HCT116 (cell line): Measurements from ENCODE around the gene STK39. TPM values are rescaled to one million over a fixed set of nuclear protein-coding genes. Genes with fewer than 3 reads are reported as not detected.

ENCODE experiments used
- ATAC-seq: fragments of 200-7000 bp; cut with Tn5 transposase; 2 replicates; pipeline ENCODE4 v1.9.1; 2020; ENCODE audit warnings: mild to moderate bottlenecking, moderate library complexity
- BruUV-seq: library from RNA; stranded (reverse); fragments of 400-500 nt; replicated peaks from 2 replicates; lab custom pipeline; 2021; lab: Mats Ljungman, UMichigan
- CTCF ChIA-PET: fragments of 300-600 bp; sonication (Branson Sonifier 250); formaldehyde crosslinking; loops from one replicate; lab custom pipeline; 2021; ENCODE audit warnings: antibody characterized with exemption; lab: Charles Lee
- POLR2A ChIA-PET: fragments of 300-600, 350-600 bp; sonication (Branson Sonifier 250); formaldehyde crosslinking; loops from one replicate; lab custom pipeline; 2021; ENCODE audit warnings: antibody characterized with exemption; lab: Charles Lee
- RAD21 ChIA-PET, 2 experiments: fragments of 300-600 bp; sonication (Branson Sonifier 250); formaldehyde crosslinking; loops; one replicate each; lab custom pipeline; 2023; ENCODE audit warnings: low total read pairs in 2 of 2; ENCODE audit not compliant: uncharacterized antibody in 2 of 2, unreplicated experiment in 2 of 2, low non-redundant PET in 1 of 2; lab: Charles Lee
- DNase-seq: peaks from one replicate; pipeline ENCODE4 v3.0.0-alpha.2; 2010; ENCODE audit warnings: low read depth, low spot score
- H2AFZ ChIP-seq: fragments of 200-600 bp; shearing (Covaris generic), sonication (generic); 2 replicates; pipeline ENCODE4 v1.6.1; 2017; ENCODE audit warnings: low read depth, mixed run types, mixed read lengths, antibody characterized with exemption, low read length; ENCODE audit not compliant: poor library complexity, severe bottlenecking
- H3K27ac ChIP-seq: 2 replicates; pipeline ENCODE4 v1.5.1; 2012; ENCODE audit warnings: low read depth, low read length
- H3K27me3 ChIP-seq: fragments of 200-600 bp; sonication (generic); 2 replicates; pipeline ENCODE4 v1.6.1; 2016; ENCODE audit warnings: mixed run types, low read length, mixed read lengths; ENCODE audit not compliant: insufficient read depth
- H3K36me3 ChIP-seq, 2 experiments: fragments of 200-500 bp in 1 of 2; fragments of 200-600 bp in 1 of 2; sonication (Bioruptor generic) in 1 of 2; sonication (generic) in 1 of 2; 2 replicates each; pipeline versions ENCODE4 v1.5.1 to v1.6.1; 2014 to 2016; ENCODE audit warnings: low read length in 2 of 2, inconsistent platforms in 1 of 2, mixed read lengths in 1 of 2, mixed run types in 1 of 2; ENCODE audit not compliant: insufficient read depth in 2 of 2, control insufficient read depth in 1 of 2
- H3K4me1 ChIP-seq, 2 experiments: fragments of 200-600 bp in 1 of 2; sonication (generic) in 1 of 2; 2 replicates each; pipeline versions ENCODE4 v1.5.1 to v1.6.1; 2012 to 2017; ENCODE audit warnings: low read length in 2 of 2, inconsistent platforms in 1 of 2, mild to moderate bottlenecking in 1 of 2, mixed read lengths in 1 of 2, mixed run types in 1 of 2, moderate library complexity in 1 of 2; ENCODE audit not compliant: insufficient read depth in 2 of 2, control insufficient read depth in 1 of 2
- H3K4me2 ChIP-seq: fragments of 200-600 bp; sonication (generic); 2 replicates; pipeline ENCODE4 v1.6.1; 2017; ENCODE audit warnings: mixed run types, low read length, mixed read lengths
- H3K4me3 ChIP-seq, 2 experiments: fragments of 200-600 bp in 1 of 2; sonication (generic) in 1 of 2; replicated peaks in 1 of 2; 2 replicates each; pipeline ENCODE4 v1.5.1; 2011 to 2016; ENCODE audit warnings: low read length in 2 of 2, control low read depth in 1 of 2, low read depth in 1 of 2, mild to moderate bottlenecking in 1 of 2, mixed read lengths in 1 of 2, mixed run types in 1 of 2
- H3K79me2 ChIP-seq: fragments of 200-600 bp; sonication (generic); 2 replicates; pipeline ENCODE4 v1.6.1; 2017; ENCODE audit warnings: mild to moderate bottlenecking, mixed run types, low read length, moderate library complexity, mixed read lengths; ENCODE audit not compliant: insufficient read depth
- H3K9ac ChIP-seq: fragments of 200-600 bp; sonication (generic); 2 replicates; pipeline ENCODE4 v1.6.1; 2016; ENCODE audit warnings: low read length, mixed read lengths
- H3K9me2 ChIP-seq: fragments of 200-600 bp; sonication (generic), shearing (Covaris generic); 2 replicates; pipeline ENCODE4 v1.6.1; 2017; ENCODE audit warnings: mixed run types, mild to moderate bottlenecking, moderate library complexity; ENCODE audit not compliant: insufficient read depth
- H3K9me3 ChIP-seq, 2 experiments: fragments of 200-500 bp in 1 of 2; fragments of 200-600 bp in 1 of 2; sonication (Bioruptor generic) in 1 of 2; sonication (generic) in 1 of 2; 2 replicates each; pipeline ENCODE4 v1.6.1; 2014 to 2017; ENCODE audit warnings: low read length in 2 of 2, mixed read lengths in 2 of 2, inconsistent platforms in 1 of 2, low read depth in 1 of 2, mild to moderate bottlenecking in 1 of 2, mixed run types in 1 of 2, moderate library complexity in 1 of 2; ENCODE audit not compliant: control insufficient read depth in 1 of 2, insufficient read depth in 1 of 2
- H4K20me1 ChIP-seq: fragments of 200-600 bp; sonication (generic), shearing (Covaris generic); 2 replicates; pipeline ENCODE4 v1.6.1; 2017; ENCODE audit warnings: mixed run types, mild to moderate bottlenecking, moderate library complexity; ENCODE audit not compliant: insufficient read depth
- CEBPB ChIP-seq: IDR thresholded peaks from 2 replicates; pipeline ENCODE4 v1.6.1; 2012; ENCODE audit warnings: low read depth
- EGR1 ChIP-seq: IDR thresholded peaks from 2 replicates; pipeline ENCODE4 v1.6.1; 2012; ENCODE audit warnings: low read depth
- ELF1 ChIP-seq: IDR thresholded peaks from 2 replicates; pipeline ENCODE4 v1.6.1; 2012; ENCODE audit warnings: low read depth, borderline replicate concordance
- POLR2A ChIP-seq: IDR thresholded peaks from 2 replicates; pipeline ENCODE4 v1.7.0; 2011; ENCODE audit warnings: borderline replicate concordance; ENCODE audit not compliant: insufficient read depth, insufficient read length; ENCODE audit errors: extremely low read depth
- POLR2AphosphoS5 ChIP-seq: IDR thresholded peaks from 2 replicates; pipeline ENCODE4 v1.6.1; 2011; ENCODE audit warnings: mild to moderate bottlenecking, low read depth, low read length, moderate library complexity
- RAD21 ChIP-seq: IDR thresholded peaks from 2 replicates; pipeline ENCODE4 v1.6.1; 2012; ENCODE audit warnings: low read depth, mild to moderate bottlenecking
- SIN3A ChIP-seq: IDR thresholded peaks from 2 replicates; pipeline ENCODE4 v1.6.1; 2012; ENCODE audit warnings: low read depth
- SP1 ChIP-seq: IDR thresholded peaks from 2 replicates; pipeline ENCODE4 v1.6.1; 2012; ENCODE audit warnings: low read depth
- TCF7L2 ChIP-seq: IDR thresholded peaks from 2 replicates; pipeline ENCODE4 v1.7.0; 2011; ENCODE audit warnings: borderline replicate concordance, inconsistent platforms; ENCODE audit not compliant: insufficient read depth, insufficient read length; ENCODE audit errors: extremely low read depth
- ZBTB33 ChIP-seq: IDR thresholded peaks from 2 replicates; pipeline ENCODE4 v1.6.1; 2011; ENCODE audit warnings: mild to moderate bottlenecking, low read length, moderate library complexity; ENCODE audit not compliant: insufficient replicate concordance; ENCODE audit errors: extremely low read depth
- intact Hi-C: fragments of 100-400 bp; cut with micrococcal nuclease; formaldehyde crosslinking; loops from 2 replicates; pipeline ENCODE4 v1.10.0; 2022
- total RNA-seq: library from RNA; stranded (reverse); gene quantifications from one replicate; pipeline ENCODE4 v1.2.1, GENCODE V29; 2021; ENCODE audit not compliant: unreplicated experiment
- TF ChIP-seq, protein P1 (sequence below): IDR thresholded peaks from 2 replicates; pipeline ENCODE4 v1.6.1; 2012; ENCODE audit warnings: low read depth

STK39 gene
- total RNA-seq, 1 experiment from 2014 or later = 118 TPM

DNA sequence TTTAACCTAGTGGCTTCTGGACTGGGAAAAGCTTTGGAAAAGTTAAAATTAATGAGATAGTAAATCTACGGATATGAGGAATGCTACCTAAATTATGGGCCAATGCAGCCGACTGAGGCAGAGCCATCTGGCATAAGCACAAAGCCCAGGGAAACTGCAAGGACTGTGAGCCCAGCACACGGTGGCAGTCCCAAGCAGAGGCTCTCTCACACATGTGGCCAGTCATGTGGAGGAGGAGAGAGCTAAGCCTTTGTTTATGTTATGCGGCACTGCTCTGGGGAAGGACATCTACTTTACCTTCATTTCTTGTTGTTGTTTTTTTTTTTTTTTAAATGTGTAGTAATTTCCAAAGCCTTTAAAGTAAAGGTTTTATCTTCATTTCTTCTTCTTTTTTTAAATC, 267.0 kb downstream of the STK39 start:
- ChIA-PET CTCF (no interaction called here), POLR2A (no interaction called here), RAD21 (no interaction called here)
- Histone ChIP-seq H3K9me2 (no peaks in the 10 kb centered on the region), H3K4me3 (no peak overlapping the region), H4K20me1 (no peaks in the 10 kb centered on the region), H3K4me1 (no peaks in the 10 kb centered on the region), H3K27me3 (no peaks in the 10 kb centered on the region), H2AFZ (no peak overlapping the region), H3K9ac (no peak overlapping the region), H3K9me3 (no peaks in the 10 kb centered on the region), H3K79me2 (no peaks in the 10 kb centered on the region), H3K4me2 (no peak overlapping the region), H3K27ac (no peak overlapping the region), H3K36me3 (peaks cover 0 to 11% of the 10 kb centered on the region in 2 experiments; a peak in 1 of 4 replicates)
- no TSS peak for BruUV-seq
- intact Hi-C loops = no loop called here
- no peak for ATAC-seq
- no peak for DNase-seq
- no peak for TF ChIP-seq ELF1
- no peak for TF ChIP-seq SIN3A
- TF ChIP-seq TCF7L2 = no peak
- TF ChIP-seq POLR2AphosphoS5 = no peak

DNA sequence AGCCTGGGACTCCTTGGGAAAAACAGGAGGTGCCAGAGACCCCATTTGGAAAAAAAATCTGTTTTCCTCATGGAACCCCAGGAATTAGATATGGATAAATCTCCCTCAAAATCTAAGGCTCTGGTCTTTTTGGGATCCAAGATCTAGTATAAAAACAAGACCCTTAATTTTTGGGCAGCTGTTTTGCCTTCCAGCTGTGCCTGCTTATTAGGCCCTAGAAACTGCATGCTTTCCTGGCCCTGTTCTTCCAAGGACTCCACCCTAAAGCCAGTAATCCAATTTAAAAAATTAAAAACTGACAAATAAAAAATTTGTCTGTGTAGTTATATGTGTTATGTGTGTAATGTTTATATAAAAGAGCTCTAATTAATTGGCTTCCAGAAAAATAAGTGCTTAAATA, 274.6 kb downstream of the STK39 start:
- Histone ChIP-seq H3K27me3 (no peaks in the 10 kb centered on the region), H3K9me2 (no peaks in the 10 kb centered on the region), H3K4me3 (no peak overlapping the region), H3K27ac (no peak overlapping the region), H3K4me2 (no peak overlapping the region), H2AFZ (no peak overlapping the region), H4K20me1 (no peaks in the 10 kb centered on the region), H3K9me3 (peaks cover 0 to 5% of the 10 kb centered on the region in 2 experiments; a peak in 1 of 4 replicates), H3K4me1 (no peaks in the 10 kb centered on the region), H3K79me2 (no peaks in the 10 kb centered on the region; the same call in 1 of the 2 replicates), H3K9ac (no peak overlapping the region), H3K36me3 (peaks cover 0 to 14% of the 10 kb centered on the region in 2 experiments; a peak in 1 of 4 replicates)
- no peak for TF ChIP-seq RAD21
- no peak for TF ChIP-seq EGR1
- no peak for TF ChIP-seq SP1
- TF ChIP-seq POLR2A = no peak
- TF ChIP-seq ZBTB33 = no peak
- no peak for TF ChIP-seq CEBPB
- TF ChIP-seq, protein P1, sequence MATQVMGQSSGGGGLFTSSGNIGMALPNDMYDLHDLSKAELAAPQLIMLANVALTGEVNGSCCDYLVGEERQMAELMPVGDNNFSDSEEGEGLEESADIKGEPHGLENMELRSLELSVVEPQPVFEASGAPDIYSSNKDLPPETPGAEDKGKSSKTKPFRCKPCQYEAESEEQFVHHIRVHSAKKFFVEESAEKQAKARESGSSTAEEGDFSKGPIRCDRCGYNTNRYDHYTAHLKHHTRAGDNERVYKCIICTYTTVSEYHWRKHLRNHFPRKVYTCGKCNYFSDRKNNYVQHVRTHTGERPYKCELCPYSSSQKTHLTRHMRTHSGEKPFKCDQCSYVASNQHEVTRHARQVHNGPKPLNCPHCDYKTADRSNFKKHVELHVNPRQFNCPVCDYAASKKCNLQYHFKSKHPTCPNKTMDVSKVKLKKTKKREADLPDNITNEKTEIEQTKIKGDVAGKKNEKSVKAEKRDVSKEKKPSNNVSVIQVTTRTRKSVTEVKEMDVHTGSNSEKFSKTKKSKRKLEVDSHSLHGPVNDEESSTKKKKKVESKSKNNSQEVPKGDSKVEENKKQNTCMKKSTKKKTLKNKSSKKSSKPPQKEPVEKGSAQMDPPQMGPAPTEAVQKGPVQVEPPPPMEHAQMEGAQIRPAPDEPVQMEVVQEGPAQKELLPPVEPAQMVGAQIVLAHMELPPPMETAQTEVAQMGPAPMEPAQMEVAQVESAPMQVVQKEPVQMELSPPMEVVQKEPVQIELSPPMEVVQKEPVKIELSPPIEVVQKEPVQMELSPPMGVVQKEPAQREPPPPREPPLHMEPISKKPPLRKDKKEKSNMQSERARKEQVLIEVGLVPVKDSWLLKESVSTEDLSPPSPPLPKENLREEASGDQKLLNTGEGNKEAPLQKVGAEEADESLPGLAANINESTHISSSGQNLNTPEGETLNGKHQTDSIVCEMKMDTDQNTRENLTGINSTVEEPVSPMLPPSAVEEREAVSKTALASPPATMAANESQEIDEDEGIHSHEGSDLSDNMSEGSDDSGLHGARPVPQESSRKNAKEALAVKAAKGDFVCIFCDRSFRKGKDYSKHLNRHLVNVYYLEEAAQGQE = no peak
- no peak for TF ChIP-seq SIN3A
- RAD21 ChIA-PET = no interaction called here
- intact Hi-C loops = no loop called here
- DNase-seq (no peak), ATAC-seq (no peak)
- no TSS peak for BruUV-seq
- CTCF ChIA-PET = no interaction called here
- POLR2A ChIA-PET = no interaction called here
